Measurements from ENCODE around the gene RPS6KB2. TPM values are rescaled to one million over a fixed set of nuclear protein-coding genes. Genes with fewer than 3 reads are reported as not detected.

The RPS6KB2 gene
- total and polyA plus RNA-seq, 12 donors = 16.3 to 46.3 (median 23.2) TPM

DNA sequence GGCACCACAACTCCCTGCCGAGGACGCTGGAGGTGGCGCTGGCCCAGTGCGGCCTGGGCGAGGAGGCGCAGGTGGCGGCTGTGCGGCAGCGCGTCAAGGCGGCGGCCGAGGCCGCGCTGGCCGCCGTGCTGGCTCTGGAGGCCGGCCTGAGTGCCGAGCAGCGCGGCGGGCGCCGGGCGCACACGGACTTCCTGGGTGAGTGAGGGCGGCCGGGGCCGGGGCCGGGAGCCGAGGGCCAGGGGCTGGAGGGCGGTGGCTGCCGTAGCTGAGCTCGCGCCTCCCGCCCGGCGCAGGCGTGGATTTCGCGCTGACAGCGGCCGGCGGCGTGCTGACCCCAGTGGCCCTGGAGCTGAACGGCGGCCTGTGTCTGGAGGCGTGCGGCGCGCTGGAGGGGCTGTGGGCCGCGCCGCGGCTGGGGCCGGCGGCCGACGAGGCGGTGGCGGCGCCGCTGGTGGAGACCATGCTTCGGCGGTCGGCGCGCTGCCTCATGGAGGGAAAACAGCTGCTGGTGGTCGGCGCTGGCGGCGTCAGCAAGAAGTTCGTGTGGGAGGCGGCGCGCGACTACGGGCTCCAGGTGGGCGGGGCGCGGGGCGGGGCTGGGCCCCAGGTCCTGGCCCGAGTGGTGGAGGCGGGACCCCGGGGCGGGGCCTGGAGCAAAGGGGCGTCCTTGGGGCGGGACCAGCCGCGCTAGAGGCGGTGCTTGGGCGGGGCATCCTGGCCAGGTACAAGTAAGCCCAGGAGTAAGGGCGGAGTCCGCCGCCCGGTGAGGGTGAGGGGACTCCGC lies 7.5 kb upstream of the RPS6KB2 start:
- ATAC-seq (peak; percentile 85 to 96 (median 92)), DNase-seq (peak; percentile 96 to 98)
- WGBS, 2 donors = 1% methylated on average over 66 to 97 of the region's 97 CpGs
- Histone ChIP-seq H3K27me3 (peaks cover 0 to 5% (median 0%) of the 10 kb centered on the region in 7 donors), H3K4me3 (peak overlapping the region in 9 of 10 donors; percentile 48 to 62 (median 56)), H3K4me1 (peaks cover 20 to 53% (median 44%) of the 10 kb centered on the region in 9 donors), H3K9me3 (no peaks in the 10 kb centered on the region), H3K27ac (peak overlapping the region; percentile 25 to 98 (median 92)), H3K36me3 (no peaks in the 10 kb centered on the region)
- TF ChIP-seq, protein P1, sequence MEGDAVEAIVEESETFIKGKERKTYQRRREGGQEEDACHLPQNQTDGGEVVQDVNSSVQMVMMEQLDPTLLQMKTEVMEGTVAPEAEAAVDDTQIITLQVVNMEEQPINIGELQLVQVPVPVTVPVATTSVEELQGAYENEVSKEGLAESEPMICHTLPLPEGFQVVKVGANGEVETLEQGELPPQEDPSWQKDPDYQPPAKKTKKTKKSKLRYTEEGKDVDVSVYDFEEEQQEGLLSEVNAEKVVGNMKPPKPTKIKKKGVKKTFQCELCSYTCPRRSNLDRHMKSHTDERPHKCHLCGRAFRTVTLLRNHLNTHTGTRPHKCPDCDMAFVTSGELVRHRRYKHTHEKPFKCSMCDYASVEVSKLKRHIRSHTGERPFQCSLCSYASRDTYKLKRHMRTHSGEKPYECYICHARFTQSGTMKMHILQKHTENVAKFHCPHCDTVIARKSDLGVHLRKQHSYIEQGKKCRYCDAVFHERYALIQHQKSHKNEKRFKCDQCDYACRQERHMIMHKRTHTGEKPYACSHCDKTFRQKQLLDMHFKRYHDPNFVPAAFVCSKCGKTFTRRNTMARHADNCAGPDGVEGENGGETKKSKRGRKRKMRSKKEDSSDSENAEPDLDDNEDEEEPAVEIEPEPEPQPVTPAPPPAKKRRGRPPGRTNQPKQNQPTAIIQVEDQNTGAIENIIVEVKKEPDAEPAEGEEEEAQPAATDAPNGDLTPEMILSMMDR (IDR thresholded peaks at IDR 0.05) = peak in 1 of 9 donors; percentile 2
- intact Hi-C loops (cut with DNase I) = loop anchor here in 1 of 10 donors (10.0 kb wide), 1 partner anchor 66 kb away; the partner anchor contains the start of gene POLD4

DNA sequence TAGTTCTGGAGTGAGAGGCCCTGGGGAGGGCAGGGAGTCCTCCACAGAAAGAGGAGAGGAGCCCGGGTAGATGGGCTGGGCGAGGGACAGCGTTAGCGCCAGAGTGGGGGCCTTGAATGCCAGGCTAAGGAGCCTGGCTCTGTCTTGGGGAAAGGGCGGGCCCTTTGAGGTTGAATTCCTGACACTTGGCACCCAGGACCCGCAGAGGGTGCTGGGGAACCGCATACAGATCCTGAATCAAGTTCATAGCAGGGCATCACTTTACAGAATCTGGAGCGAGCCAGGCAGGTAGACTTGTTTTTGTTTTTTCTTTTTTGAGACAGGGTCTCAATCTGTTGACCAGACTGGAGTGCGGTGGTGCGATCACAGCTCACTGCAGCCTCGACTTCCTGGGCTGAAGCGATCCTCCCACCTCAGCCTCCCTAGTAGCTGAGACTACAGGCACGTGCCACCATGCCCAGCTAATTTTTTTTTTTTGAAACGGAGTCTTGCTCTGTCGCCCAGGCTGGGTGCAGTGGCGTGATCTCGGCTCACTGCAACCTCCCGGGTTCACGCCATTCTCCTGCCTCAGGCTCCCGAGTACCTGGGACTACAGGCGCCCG lies 6.8 kb upstream of the RPS6KB2 start:
- ATAC-seq = no peak
- Histone ChIP-seq H3K9me3 (no peaks in the 10 kb centered on the region), H3K36me3 (no peaks in the 10 kb centered on the region), H3K27me3 (no peaks in the 10 kb centered on the region), H3K4me1 (peaks cover 16 to 46% (median 37%) of the 10 kb centered on the region in 9 donors), H3K4me3 (peak overlapping the region in 9 of 10 donors; percentile 48 to 62 (median 56)), H3K27ac (peak overlapping the region in 9 of 10 donors; percentile 80 to 98 (median 93))
- WGBS, 2 donors = 77% methylated on average over 22 of the region's 22 CpGs
- TF ChIP-seq, protein P1 (IDR thresholded peaks at IDR 0.05) = no peak
- no peak for DNase-seq
- intact Hi-C loops (cut with DNase I) = loop anchor here in 1 of 10 donors (10.0 kb wide), 1 partner anchor 67 kb away; the partner anchor contains the start of gene POLD4

DNA sequence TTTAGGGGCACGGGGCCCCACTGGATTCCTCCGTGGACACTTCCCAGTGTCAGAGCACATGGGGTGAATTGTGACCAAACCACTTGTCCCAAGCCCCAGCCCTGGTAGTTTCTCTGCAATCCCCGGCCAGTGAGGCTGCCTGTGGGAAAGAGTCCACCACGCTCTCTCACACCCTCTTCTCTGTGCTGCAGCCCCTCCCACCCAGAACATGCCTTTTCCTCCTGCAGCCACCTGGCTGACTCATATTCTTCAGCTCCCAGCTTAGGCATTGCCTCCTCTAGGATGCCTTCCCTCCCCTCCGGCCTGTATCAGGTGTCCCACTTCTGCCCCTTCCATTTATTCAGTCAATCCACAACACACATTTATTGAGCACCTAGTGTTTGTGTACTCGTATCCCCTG lies 5.4 kb upstream of the RPS6KB2 start:
- Histone ChIP-seq H3K27ac (no peak overlapping the region), H3K9me3 (no peaks in the 10 kb centered on the region)
- 74 to 75% methylated on average over 6 of the region's 6 CpGs for WGBS, 2 donors

DNA sequence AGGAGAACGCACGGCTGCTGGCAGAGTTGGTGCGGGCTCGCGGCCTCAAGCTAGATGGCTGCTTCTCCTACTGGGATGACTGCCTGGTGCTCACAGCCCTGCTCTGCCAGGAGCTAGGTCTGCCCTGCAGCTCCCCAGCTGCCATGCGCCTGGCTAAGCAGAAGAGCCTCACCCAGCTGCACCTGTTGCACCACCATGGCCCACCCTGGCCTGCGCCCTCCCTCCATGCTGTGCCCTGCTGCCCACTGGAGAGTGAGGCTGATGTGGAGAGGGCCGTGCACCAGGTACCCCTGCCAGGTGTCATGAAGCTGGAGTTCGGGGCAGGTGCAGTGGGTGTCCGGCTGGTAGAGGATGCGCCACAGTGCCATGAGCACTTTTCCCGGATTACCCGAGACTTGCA lies 4.8 kb upstream of the RPS6KB2 start:
- no peak overlapping the region for H3K4me3 ChIP-seq
- peaks cover 12 to 35% (median 28%) of the 10 kb centered on the region in 9 donors for H3K4me1 ChIP-seq
- H3K27me3 ChIP-seq = no peaks in the 10 kb centered on the region
- intact Hi-C loops (cut with DNase I) = loop anchor here in 1 of 10 donors (10.0 kb wide), 1 partner anchor 69 kb away; the partner anchor contains the start of gene POLD4
- WGBS, 2 donors = 94 to 96% methylated on average over 13 of the region's 13 CpGs
- no peak overlapping the region for H3K27ac ChIP-seq
- no peak for DNase-seq
- H3K9me3 ChIP-seq = no peaks in the 10 kb centered on the region
- TF ChIP-seq, protein P1 (IDR thresholded peaks at IDR 0.05) = no peak
- ATAC-seq = no peak
- H3K36me3 ChIP-seq = no peaks in the 10 kb centered on the region

More for the DNA sequence above, 5.4 kb upstream of the RPS6KB2 start:
- Histone ChIP-seq H3K36me3 (no peaks in the 10 kb centered on the region), H3K4me1 (peaks cover 15 to 40% (median 33%) of the 10 kb centered on the region in 9 donors), H3K27me3 (no peaks in the 10 kb centered on the region), H3K4me3 (no peak overlapping the region)
- ATAC-seq = no peak
- TF ChIP-seq, protein P1 (IDR thresholded peaks at IDR 0.05) = no peak
- no peak for DNase-seq
- intact Hi-C loops (cut with DNase I) = loop anchor here in 1 of 10 donors (10.0 kb wide), 1 partner anchor 68 kb away; the partner anchor contains the start of gene POLD4

Measured in heart right ventricle (tissue), 16 donors.